ENCODE measurements around the gene HLA-B. TPM values are rescaled to one million over a fixed set of nuclear protein-coding genes. Genes with fewer than 3 reads are reported as not detected.
"Not testable (repeated sequence)": the region's sequence is repeated elsewhere in the genome, so short reads cannot be mapped to it uniquely, and the experiment has no call there.

HLA-B gene
- total RNA-seq, result 29.5 and 35.5 TPM in 2 replicates
- long read RNA-seq, transcript HLA-B-249 (8 exons, 1,547 nt), result major isoform, 11 of 12 reads
- long read RNA-seq, partial matches to known transcripts, result 1 of 12 reads
- long read RNA-seq, other reads (novel, unspliced or antisense), result 0 of 12 reads

- Mint-ChIP-seq H3K27me3 (ENCODE audit: low read depth) (peaks cover 96% of the 10 kb centered on the region), H3K4me3 (peak within 1 kb of the TSS; percentile 90), H3K27ac (ENCODE audit: unreplicated experiment) (no peak within 1 kb of the TSS), H3K4me1 (peaks cover 22% of the 10 kb centered on the region), H3K36me3 (ENCODE audit: low read depth) (no peaks in the 10 kb centered on the region), H3K9me3 (peaks cover 3% of the 10 kb centered on the region)
- TF ChIP-seq CTCF (conservative IDR thresholded peaks at IDR 0.05), result no peak
- DNase-seq (ENCODE audit: low read depth, low spot score), result no peak
These were observed at the start of gene HLA-B for GRCh38 chr6:31356946-31357466. TSS of gene HLA-B (minus strand) at chr6:31357179. CDS start at chr6:31357158, 21 bp downstream.

GRCh38 chr6:31405996-31406395 is 49.0 kb upstream of the HLA-B start:
- Mint-ChIP-seq H3K27ac (ENCODE audit: unreplicated experiment) (no peak overlapping the region), H3K36me3 (ENCODE audit: low read depth) (peaks cover 7% of the 10 kb centered on the region), H3K4me3 (peak overlapping the region; percentile 78), H3K27me3 (ENCODE audit: low read depth) (peaks cover 12% of the 10 kb centered on the region), H3K4me1 (peaks cover 53% of the 10 kb centered on the region), H3K9me3 (no peaks in the 10 kb centered on the region)
- DNase-seq (ENCODE audit: low read depth, low spot score), result no peak
- no peak for TF ChIP-seq CTCF (conservative IDR thresholded peaks at IDR 0.05)

- not testable (repeated sequence) for DNase-seq (ENCODE audit: low read depth, low spot score); H3K36me3 Mint-ChIP-seq (ENCODE audit: low read depth); H3K9me3 Mint-ChIP-seq
- peak overlapping the region; percentile 85 for H3K4me3 Mint-ChIP-seq
- peaks cover 20% of the 10 kb centered on the region for H3K27me3 Mint-ChIP-seq (ENCODE audit: low read depth)
- peaks cover 63% of the 10 kb centered on the region for H3K4me1 Mint-ChIP-seq
- peak overlapping the region; percentile 86 for H3K27ac Mint-ChIP-seq (ENCODE audit: unreplicated experiment)
These were observed 47.0 kb upstream of the HLA-B start for GRCh38 chr6:31404061-31404364.

- Mint-ChIP-seq H3K36me3 (ENCODE audit: low read depth) (peaks cover 7% of the 10 kb centered on the region), H3K4me3 (peak within 1 kb of the TSS; percentile 85), H3K4me1 (peaks cover 63% of the 10 kb centered on the region), H3K27ac (ENCODE audit: unreplicated experiment) (peak within 1 kb of the TSS; percentile 86), H3K27me3 (ENCODE audit: low read depth) (peaks cover 20% of the 10 kb centered on the region), H3K9me3 (no peaks in the 10 kb centered on the region)
- peak; percentile 75 for DNase-seq (ENCODE audit: low read depth, low spot score)
- TF ChIP-seq CTCF (conservative IDR thresholded peaks at IDR 0.05), result peak; percentile 33
These were observed 46.5 kb upstream of the HLA-B start, which contains the start of gene MICA for GRCh38 chr6:31403283-31404060. TSS of gene MICA (plus strand) at chr6:31403595. CDS start at chr6:31403633, 38 bp downstream.

- H3K4me3 Mint-ChIP-seq, result peak overlapping the region; percentile 85
These were observed 45.6 kb upstream of the HLA-B start for GRCh38 chr6:31402324-31403282.

More at GRCh38 chr6:31402324-31403282, 45.6 kb upstream of the HLA-B start:
- TF ChIP-seq CTCF (conservative IDR thresholded peaks at IDR 0.05), result no peak
- Mint-ChIP-seq H3K27me3 (ENCODE audit: low read depth) (peaks cover 20% of the 10 kb centered on the region), H3K9me3 (no peaks in the 10 kb centered on the region), H3K36me3 (ENCODE audit: low read depth) (peaks cover 7% of the 10 kb centered on the region), H3K4me1 (peaks cover 63% of the 10 kb centered on the region), H3K27ac (ENCODE audit: unreplicated experiment) (peak overlapping the region; percentile 17)
- DNase-seq (ENCODE audit: low read depth, low spot score), result no peak

Data from neural crest cell (in vitro differentiated cells).